Stimulated activated CD4-positive, alpha-beta T cell treated with anti-CD3 and anti-CD28 coated beads, Interleukin-12 subunit alpha, Interleukin-12 subunit beta, amount 100 ng/mL, for 4 hours (primary cell): Measurements from ENCODE around the gene GCK.

Experiments used
- DNase-seq: peaks from one replicate; pipeline ENCODE4 v3.0.0-alpha.2; 2020

GCK gene

DNA sequence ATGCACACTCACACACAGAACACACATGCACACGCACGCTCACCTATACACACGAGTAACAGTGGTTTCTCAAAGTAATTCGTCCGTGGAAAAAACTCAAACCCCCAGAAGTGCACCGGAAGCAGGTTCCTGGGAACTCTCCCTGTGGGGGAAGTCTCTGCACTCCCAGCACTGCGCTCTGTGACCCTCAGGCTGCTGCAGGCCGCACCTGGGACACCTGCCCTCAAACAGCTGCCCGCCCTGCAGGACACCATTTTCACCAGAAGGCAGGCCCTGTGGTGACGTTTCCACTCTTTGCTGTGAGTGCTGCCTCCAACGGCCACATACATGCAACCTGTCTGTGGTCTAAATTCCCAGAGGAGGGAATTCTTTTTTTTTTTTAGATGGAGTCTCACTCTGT lies 32.8 kb upstream of the GCK start:
- no peak for DNase-seq

DNA sequence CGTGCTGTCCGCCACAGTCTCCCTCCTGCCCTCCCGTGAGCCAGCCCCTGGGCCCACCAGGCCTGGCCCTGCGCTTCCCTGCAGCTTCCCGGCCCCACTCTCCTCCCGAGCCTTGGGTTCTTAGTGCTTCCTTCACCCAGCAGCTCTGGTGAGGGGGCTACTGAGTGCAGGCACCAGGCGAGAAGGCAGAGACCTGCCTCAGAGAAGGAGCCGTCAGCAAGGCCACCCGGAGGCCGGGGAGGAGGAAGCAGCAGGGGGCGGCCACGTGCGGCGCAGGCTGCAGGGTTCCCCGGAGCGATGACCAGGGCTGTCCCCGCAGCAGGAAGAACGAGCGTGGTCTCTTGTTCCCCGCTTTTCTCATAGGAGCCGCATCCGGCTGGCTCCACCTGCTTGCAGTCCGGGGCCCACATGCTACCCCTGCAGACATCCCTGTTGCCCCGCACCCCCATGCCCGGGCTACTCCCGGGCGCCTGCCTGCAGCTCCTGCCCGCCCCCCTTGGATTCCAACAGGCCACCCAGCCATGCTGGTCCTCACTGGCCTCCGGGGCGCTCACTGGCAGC lies 32.1 kb upstream of the GCK start:
- DNase-seq, result no peak

DNA sequence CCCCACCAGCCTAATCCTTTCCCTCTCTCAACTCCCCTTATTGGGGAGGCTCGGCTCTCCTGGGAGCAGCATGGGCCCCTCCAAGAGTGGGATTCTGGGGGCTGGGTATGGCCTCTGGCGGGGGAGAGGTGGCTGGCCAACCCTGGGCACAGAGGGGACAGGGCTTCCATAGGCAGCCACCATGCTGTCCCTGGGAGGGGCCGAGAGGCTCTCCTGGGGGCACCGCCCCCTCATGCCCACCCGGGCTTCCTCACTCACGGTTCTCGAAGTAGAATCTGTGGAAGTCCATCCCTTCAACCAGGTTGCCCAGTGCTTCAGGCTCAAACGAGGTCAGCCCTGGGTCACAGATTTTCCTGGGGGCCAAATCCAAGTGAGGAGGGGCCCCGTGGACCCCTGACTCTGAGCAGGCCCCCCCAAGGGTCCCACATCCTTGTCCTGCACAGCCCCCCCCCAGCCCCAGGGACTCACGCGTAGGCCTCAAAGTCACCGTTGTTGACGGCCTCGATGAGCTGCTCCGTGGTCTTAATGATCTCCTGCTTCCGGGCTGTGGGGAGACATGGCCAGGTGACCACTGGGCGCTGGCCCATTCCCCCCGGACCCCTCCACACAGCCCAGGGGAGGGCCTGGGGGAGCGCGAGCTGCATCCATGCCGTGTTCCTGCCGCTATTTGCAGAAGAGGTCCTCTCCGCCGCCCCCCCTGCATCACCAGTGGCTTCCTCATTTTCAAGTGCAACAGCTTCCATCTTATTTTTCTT lies 31.3 kb upstream of the GCK start:
- DNase-seq, result no peak

GRCh38 chr7:44220046-44220357 lies 30.8 kb upstream of the GCK start:
- DNase-seq, result no peak

GRCh38 chr7:44219371-44220045 lies 30.3 kb upstream of the GCK start:
- no peak for DNase-seq

- DNase-seq, result no peak
Observed at GRCh38 chr7:44218418-44219201, 29.4 kb upstream of the GCK start.

DNA sequence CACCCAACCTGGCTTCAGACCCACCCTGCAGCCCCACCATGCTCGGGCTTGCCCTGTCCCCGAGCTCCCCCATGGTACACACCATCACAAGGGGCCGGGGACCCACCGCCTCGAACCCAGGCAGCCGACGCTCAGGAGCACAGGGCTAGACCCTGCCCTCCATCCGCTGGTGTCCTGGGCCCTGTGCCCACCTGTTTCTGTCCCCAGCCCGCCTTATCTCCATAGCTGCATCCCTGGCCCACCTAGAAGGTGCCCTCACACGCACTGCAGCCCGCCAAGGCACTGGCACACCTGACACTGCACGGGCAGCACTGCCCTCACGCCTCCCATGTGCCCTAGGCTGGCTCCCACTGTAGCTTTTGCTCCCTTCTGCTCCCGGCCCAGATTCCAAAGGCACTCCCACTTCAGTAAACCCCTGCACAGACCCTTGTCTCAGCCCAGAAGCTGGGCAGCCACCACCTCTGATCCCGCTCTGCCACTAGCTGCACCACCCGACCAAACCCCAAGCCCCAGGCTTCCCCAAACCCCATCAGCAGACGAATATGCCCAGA lies 28.7 kb upstream of the GCK start:
- DNase-seq, result no peak

DNA sequence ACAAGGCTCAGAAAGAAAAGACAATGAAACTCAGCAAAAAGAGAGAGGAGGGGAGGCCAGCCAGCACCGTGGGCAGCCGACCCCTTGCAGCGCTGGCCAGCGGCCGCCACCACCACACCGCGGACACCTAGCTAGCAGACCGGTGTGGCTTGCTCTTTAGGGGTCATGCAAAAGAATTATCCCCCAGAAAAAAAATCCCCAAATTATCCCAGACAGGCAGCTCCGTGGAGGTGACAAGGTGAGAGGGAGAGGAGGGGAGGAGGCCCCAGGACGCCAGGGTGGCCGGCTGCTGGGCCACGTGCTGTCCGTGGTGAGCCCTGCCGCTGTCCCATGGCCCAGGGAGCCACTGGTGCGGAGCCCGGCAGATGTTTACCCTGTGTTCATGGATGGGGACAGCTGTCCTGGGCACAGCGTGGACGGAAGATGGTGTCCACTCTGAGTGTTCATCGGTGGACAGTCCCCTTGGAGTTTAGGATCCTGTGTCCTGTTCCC lies 28.0 kb upstream of the GCK start:
- no peak for DNase-seq

GRCh38 chr7:44216521-44217222 lies 27.4 kb upstream of the GCK start:
- DNase-seq, result no peak

- DNase-seq, result no peak
Observed at GRCh38 chr7:44216019-44216418, 26.8 kb upstream of the GCK start.

DNA sequence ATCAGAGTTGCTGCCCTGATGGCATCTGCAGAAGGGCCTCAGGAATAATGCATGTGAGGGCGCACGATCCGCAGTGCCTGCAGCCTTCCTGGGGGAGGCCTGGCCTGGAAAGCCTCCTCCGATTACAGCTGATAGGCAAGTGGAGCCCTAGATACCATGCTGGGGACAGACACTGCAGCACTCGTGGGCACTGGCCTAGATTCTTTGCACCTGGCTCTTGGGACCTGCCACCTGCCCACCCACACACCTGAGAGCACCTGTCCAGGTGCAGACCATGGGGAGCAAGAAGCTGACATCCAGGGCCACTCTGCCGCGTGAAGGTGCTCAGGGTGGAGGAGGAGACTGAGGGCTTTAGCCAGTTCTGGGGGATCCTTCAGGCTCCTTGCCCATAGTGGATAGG lies 26.3 kb upstream of the GCK start:
- DNase-seq, result no peak

DNA sequence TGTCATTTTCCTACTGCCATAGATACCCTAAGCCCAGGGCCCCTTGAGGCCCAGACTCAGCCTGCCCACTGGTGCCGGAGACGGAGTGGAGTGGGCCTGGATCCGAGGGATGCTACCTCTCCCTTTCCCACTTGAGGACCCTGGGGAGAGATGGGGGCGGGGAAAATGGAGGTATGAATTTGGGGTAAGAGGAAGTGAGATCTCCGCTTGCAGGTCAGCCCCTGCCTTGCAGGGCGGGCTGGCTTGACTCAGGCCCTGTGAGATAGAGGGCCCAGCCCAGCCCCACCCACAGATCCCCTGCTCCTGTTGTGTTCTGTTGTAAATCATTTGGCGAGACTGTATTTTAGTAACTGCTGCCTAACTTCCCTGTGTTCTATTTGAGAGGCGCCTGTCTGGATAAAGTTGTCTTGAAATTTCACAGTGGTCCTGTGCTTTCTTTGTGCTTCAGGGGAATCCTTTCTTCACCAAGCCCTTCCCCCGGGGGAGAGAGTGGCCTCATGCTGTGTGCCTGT lies 24.7 kb upstream of the GCK start:
- DNase-seq, result no peak

DNA sequence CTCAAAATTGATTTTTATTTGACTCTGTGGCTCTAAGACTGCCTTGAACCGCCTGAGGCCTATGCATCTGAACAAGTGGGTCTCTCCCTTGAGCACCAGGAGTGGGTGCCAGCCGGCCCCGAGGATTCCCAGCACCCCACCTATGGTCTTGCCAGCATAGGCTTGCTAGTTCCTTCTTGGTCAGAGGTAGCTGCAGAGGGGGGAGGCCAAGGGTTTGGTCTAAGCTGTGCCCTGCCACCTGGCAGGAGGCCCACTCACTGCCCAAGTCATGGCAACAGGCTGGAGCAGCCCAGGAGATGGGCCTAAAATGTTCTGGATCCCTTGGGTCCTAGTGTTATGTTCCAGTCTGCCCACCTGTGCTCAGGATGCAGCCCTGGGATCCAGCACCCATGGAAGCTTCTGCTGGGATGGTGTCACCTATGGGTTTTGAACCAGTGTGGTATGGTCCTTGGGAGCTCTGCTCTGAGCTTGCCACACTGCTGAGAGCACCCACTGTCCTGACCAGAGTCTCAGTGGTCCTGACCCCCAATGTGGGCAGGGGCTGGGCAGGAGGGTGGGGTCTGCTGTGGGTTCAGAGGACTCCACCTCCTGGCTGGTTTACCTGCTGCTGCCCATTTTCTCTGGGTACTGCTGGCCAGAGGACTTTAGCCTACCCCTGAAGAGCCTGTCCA lies 24.1 kb upstream of the GCK start:
- DNase-seq, result no peak

GRCh38 chr7:44212581-44213184 lies 23.4 kb upstream of the GCK start:
- DNase-seq, result no peak

GRCh38 chr7:44212018-44212417 lies 22.8 kb upstream of the GCK start:
- DNase-seq, result no peak

GRCh38 chr7:44211126-44211675 lies 22.0 kb upstream of the GCK start:
- DNase-seq, result no peak

GRCh38 chr7:44210107-44210506 lies 20.9 kb upstream of the GCK start:
- no peak for DNase-seq

DNA sequence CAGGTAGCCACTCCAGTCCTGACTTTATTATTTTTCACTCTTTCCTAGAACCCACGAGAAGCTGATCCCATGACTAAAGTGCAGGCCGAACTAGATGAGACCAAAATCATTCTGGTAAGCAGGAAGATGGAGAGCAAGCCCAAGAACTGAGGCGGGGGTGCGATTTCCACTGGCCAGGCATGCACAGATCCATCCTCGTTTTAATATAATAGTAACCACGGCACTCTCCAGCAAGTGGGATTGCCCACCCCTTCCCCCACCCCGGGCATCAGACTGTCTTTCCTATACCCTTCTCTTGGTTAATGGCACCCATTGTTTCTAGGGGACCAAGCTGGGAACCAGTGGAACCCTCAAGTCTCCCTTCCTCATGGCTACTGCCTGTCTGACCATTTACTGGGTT lies 18.8 kb upstream of the GCK start:
- DNase-seq, result no peak

DNA sequence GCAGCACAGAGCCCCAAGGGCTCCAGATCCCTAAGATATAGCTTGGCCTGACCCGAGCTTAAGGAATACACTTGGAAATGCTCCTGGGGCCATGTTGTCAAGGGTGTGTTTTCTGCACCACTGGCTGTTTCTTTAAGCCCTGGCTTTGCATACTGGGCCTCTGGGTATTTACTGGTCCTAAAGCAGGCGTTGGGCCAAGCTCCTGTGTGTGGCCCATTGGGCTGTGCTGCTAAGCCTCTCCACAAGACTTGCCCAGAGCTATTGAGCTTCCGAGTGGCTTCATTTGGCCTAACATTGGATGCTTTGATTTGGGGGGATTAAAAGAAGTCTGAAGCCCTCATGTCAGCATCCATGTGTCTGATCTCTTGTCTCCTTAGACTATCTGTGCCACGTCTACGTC lies 16.8 kb upstream of the GCK start:
- DNase-seq, result no peak

DNA sequence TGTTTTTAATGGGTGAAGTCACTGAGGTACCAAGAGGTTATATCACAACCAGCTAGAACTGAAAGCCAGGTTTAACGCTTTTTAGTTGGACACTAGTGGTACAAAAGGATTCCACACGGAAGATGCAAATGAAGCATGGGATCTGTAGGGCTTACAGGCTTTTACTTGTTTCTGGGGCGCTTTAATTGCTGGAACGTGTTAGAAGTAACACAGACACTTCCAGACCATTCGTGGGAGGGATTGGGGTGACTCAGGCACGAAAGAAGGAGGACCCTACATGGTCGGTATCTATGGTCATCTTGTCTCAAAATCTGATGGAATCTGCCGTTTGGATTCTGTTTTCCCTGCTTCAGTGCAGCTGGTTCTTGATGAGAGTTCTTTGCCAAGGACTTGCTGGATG lies 12.6 kb upstream of the GCK start:
- no peak for DNase-seq
